ENCODE data around the gene TET3.

TET3 gene

GRCh38 chr2:74004212-74005182, 19.8 kb downstream of the TET3 start:
- no peak for DNase-seq (ENCODE audit: low read depth in 2 of 2)

GRCh38 chr2:74005786-74006185, 21.1 kb downstream of the TET3 start:
- DNase-seq (ENCODE audit: low read depth in 2 of 2): no peak

DNA sequence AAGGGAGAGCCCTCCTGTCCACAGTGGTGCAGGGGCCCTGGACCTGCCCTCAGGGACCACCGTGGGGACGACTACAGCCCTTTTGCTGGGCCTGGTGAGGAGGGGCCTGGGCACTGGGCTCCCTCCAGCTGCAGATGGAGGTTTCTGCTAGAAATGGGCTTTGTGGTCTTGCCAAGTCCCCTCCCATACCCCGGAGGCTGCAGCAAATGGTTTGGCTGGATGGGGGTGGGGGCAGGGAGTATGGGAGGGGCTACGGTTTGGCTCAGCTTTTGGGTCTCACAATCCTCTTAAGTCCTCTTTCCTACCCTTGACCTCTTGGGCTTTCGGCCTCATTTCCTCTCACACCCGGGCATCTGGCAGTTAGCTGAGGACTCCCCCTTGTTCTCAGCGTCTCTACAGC, 21.7 kb downstream of the TET3 start:
- no peak for DNase-seq (ENCODE audit: low read depth in 2 of 2)

DNA sequence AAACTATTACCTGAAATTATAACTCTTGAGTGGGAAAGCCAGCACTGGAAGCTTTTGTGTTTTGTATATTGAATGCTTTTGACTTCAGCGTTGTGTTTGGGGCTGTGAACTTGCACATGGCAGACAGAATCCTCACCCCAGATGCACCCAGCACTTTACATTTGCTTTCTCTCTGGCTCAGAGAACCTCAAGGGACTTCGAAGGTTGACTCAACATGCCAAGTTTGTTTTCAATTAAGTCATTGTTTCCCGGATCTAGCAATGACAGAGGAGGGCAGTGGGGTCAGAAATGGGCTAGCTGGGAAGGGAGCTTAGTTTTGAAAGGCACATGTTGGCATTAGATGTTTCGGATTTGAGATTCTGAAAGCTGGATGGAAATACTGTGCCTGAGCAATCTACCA, 22.4 kb downstream of the TET3 start:
- DNase-seq (ENCODE audit: low read depth in 2 of 2): no peak

- no peak for DNase-seq (ENCODE audit: low read depth in 2 of 2)
Observed at GRCh38 chr2:74007711-74008110, 23.0 kb downstream of the TET3 start.

DNA sequence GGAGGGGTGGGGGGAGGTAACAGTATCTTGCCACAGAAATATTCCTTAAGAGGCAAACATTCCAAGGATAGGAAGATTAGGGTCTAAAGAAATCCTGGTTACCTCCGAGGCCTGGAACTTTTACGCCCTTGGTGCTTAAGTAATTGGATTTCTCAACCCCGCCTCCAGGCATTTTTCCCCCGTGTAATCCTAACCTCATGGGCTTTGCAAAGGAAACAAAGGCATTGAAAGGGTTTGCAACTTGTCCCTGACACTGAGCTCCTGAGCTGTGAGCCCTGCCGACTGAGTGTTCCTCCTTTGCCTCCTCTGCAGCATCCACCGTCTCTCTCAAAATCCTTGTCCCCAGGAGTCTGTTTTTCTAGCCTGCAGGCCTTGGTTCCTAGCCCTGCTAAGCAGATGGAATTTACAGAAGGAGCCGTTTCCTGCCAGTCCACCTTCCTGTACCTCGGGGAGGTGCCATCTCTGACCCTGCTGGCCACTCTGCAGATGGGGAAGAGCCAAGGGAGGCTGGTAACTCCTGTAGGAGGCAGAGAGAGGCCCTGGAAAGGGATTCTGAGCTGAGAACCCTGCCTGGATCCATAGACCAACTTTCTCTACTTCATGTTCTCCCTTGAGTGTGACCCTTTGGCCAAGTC, 24.2 kb downstream of the TET3 start:
- no peak for DNase-seq (ENCODE audit: low read depth in 2 of 2)

DNA sequence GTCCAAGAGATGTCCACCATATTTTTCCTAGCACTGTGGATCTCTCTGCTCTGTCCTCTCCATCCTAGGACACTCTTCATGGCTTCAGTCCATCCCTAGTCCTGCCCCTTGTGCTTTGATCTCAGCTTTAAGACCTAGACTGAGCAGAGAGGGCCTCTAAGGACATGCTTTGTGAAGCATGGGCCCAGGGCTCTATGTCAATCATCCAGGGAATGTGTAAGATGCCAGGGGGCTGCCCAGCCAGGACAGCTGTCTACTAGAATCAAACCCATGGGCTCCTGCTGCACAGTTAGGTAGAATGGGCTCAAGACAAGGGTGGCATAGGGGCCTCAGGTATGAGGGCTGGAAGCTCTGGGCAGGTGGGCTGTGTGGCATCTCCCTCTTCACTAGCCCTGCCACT, 24.9 kb downstream of the TET3 start:
- no peak for DNase-seq (ENCODE audit: low read depth in 2 of 2)

DNA sequence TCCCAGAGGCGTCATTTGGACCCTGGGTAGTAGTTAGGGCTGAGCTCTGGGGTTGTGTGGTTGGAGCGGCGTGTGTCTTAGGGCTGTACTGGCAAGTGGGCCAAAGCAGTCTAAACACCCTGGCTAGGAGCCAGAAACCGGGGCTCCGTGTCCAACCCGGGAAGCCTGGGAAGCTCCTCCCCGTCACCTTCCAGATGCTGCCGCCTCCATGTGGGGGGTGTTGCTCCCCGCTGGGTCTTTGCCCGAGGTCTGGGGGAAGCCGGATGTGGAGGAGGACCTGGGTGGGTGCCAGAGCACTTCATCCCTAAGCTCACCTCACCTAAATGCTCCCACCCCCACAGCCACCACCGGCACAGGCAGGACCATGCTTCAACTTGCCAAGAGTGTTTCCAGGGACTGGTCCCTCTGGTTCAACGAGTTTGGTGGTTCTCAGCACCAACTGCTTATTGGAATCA, 25.4 kb downstream of the TET3 start:
- DNase-seq (ENCODE audit: low read depth in 2 of 2): no peak

DNA sequence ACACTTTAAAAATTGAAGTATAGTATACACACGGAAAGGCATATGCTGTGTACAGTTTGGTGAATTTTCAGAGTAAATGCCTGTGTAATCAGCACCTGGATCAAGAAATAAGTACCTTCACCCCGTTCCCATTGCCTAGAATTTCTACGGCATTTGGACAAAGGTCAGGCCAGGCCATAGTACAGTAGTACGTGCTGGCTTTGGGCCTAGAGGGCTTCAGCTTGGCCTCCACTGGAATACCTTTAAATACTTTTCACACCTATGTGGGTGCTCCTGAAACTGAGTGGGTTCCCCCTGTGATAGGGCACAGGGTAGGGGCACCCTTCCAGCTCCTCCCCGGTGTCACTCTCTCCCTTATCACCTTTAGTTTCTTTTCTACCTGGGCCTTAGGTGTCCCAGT, 26.5 kb downstream of the TET3 start:
- no peak for DNase-seq (ENCODE audit: low read depth in 2 of 2)

DNA sequence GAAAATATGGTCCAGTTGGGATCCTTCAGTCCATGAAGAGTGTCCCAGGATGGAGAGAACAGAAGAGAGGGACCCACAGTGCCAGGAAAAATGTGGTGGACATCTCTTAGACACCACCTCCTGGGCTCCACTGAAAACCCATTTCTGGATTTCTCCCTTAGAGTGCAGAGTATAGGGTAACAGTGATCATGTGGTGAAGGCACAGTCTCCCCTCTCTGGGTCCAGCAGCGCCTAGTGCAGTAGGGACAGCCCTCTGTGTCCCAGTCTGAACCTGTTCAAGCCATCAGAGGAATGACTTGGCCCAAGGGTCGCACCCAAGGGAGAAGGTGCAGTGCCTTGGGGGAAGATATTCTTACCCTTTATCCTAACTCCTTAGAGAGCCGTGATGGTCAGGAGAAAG, 30.1 kb downstream of the TET3 start:
- DNase-seq (ENCODE audit: low read depth in 2 of 2): no peak

- no peak for DNase-seq (ENCODE audit: low read depth in 2 of 2)
Observed at GRCh38 chr2:74017223-74017622, 32.5 kb downstream of the TET3 start.

GRCh38 chr2:74019516-74019915, 34.8 kb downstream of the TET3 start:
- no peak for DNase-seq (ENCODE audit: low read depth in 2 of 2)

- no peak for DNase-seq (ENCODE audit: low read depth in 2 of 2)
Observed at GRCh38 chr2:74020702-74021406, 36.1 kb downstream of the TET3 start.

- DNase-seq (ENCODE audit: low read depth in 2 of 2): no peak
Observed at GRCh38 chr2:74021407-74021755, 36.7 kb downstream of the TET3 start.

DNA sequence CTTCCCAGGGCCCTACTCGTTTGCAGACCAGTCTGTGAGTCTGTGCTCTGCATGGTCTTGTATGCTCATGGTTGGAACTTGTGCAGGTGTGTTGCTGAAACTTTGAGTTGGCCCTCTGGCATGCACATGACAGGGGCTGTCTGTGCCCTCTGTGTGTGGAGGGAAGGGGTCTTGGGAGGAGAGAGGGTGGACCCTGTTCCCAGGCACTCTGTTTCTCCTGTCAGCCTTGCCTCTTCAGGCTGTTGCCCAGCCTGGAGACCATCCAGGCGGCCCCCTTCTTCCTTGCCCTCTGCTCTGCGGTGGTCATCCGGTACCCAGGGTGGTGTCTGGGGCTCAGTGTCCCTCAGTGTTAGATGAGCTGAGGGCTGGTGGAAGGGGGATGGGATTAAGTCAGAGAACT, 39.5 kb downstream of the TET3 start:
- DNase-seq (ENCODE audit: low read depth in 2 of 2): no peak

DNA sequence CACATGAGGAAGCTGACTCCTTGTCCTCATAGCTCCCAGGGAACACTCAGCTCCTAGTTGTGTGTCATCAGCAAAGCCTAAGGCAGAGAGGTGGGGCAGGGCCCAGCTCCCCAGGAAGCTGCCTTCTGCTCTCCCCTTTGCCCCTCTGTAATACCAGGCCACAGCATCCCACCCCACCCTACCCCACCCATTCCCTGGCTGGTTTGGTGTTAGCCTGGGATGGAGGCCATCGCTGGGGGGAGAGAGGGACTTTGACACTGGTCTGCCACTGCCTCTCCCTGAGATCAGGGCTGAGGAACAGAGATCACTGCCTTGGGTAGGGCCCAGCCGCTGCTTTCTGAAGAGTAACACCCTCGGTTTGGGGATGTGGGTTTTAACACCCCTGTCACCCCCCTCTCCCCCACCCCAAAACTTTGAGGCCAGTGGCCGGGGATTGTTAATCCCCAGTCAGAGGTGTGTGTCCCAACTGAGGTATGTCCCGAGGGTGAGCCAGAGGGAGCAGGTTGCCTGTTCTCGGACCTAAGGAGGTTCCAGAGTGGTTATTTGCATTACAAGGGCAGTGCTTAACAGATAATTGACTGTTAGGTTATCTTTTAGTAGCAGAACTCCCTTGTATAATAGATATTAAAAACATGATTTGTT, 41.4 kb downstream of the TET3 start:
- DNase-seq (ENCODE audit: low read depth in 2 of 2): no peak

DNA sequence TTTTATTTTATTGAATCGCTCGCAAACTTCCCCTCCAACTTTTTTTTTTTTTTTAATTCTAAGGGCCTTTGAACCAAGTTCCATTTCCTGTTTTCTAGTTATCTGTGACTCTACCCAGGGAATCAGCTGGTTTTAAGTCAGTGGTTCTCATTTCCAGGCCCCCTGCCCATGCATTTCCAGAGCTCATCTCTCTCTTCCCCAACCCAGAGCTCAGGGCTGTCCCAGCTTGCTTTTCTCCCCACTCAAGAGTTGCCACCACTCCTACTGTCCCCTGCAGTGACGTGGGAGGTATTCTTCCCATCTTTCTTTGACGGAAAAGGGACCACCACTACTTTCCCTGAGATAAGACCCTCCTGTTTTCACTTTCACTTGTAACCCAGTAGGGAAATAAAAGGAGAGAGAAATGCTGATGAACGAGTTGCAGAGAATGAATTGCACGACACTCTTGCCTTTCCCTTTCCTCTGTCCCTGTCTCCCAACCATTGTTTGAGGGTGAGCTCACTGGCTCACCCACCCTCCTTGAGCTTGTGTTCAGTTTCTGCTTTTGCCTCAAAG, 42.1 kb downstream of the TET3 start:
- DNase-seq (ENCODE audit: low read depth in 2 of 2): no peak

GRCh38 chr2:74027496-74027895, 42.8 kb downstream of the TET3 start:
- DNase-seq (ENCODE audit: low read depth in 2 of 2): no peak

DNA sequence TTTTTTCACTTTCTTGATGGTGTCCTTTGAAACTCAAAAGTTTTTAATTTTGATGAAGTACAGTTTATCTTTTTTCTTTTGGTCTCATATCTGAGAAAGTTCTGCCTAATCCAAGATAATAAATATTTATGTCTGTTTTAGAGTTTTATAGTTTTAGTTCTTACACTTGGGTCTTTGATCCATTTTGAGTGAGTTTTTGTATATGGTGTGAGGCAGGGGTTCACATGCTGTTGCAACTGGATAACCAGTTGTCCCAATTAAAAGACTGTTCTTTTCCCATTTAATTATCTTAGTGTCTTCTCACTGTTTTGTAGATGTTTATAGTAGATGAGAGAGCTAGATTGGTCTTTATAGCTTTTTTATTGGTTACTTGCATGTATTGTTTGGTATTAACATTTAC, 43.6 kb downstream of the TET3 start:
- no peak for DNase-seq (ENCODE audit: low read depth in 2 of 2)

- no peak for DNase-seq (ENCODE audit: low read depth in 2 of 2)
Observed at GRCh38 chr2:74028741-74029140, 44.0 kb downstream of the TET3 start.

DNA sequence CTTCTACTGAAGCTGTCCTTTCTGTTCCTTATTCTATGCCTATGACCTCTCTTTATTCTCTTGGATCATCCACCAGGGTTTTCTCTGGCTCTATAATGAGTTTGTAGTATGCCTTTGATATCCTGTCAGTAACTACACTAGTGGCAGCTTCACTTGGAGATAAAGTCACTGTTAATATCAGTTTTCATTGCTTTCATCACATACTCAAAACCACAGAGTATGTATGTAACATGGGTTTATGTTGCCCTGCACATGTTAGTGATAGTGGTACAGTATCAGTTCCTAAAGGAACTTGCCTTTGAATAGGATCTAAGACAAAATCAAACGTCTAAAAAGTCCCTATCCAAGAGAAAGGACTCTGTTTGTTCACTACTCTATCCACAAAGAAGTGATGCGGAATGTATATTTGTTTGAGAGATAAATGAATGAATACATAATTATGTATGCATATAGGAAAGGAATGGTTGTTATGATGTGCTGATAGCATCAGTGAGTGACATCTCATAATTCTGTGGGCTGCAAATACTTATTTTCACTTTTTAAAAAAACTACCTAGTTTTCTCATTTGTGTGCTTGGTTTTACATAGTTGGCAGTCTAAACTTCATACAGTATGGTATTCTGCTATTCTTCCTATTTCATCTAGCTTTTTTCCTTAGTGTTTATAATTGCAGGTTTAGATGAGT, 45.1 kb downstream of the TET3 start:
- DNase-seq (ENCODE audit: low read depth in 2 of 2): no peak

Measured in stimulated activated CD4-positive, alpha-beta T cell treated with anti-CD3 and anti-CD28 coated beads, Interleukin-15, amount 100 ng/mL, for 48 hours (primary cell).